SH-SY5Y (cell line): ENCODE measurements around the gene PAGE4.

ENCODE experiments used
- GATA2 ChIP-seq: IDR thresholded peaks from 2 replicates; pipeline ENCODE4 v1.6.1; 2011; ENCODE audit warnings: mild to moderate bottlenecking, low read depth, low read length
- GATA3 ChIP-seq: IDR thresholded peaks from 2 replicates; pipeline ENCODE4 v1.6.1; 2011; ENCODE audit warnings: low read depth, mild to moderate bottlenecking, low read length, moderate library complexity

- TF ChIP-seq GATA3: no peak
- no peak for TF ChIP-seq GATA2
Measured at GRCh38 chrX:49812177-49812576, 16.9 kb upstream of the PAGE4 start.
